Aorta (tissue), 5 donors: ENCODE data around the gene SDE2. TPM values are rescaled to one million over a fixed set of nuclear protein-coding genes. Genes with fewer than 3 reads are reported as not detected.

Source experiments
- ATAC-seq: fragments of 200-7000 bp; cut with Tn5 transposase; one replicate; pipeline ENCODE4 v1.9.1; 2022; ENCODE audit warnings: moderate library complexity; ENCODE audit not compliant: low FRiP score
- DNase-seq, 2 donors: peaks; one replicate each; pipeline ENCODE4 v3.0.0-alpha.2; 2020
- H3K27ac ChIP-seq, 2 donors: one replicate each; pipeline ENCODE4 v1.5.1; 2013; ENCODE audit warnings: low read length in 2 of 2, mild to moderate bottlenecking in 2 of 2, moderate library complexity in 2 of 2, control low read depth in 1 of 2, inconsistent platforms in 1 of 2, low read depth in 1 of 2
- H3K27me3 ChIP-seq, 2 donors: one replicate each; pipeline ENCODE4 v1.6.1; 2013; ENCODE audit warnings: control low read depth in 1 of 2, low read length in 1 of 2, mild to moderate bottlenecking in 1 of 2, moderate library complexity in 1 of 2; ENCODE audit not compliant: insufficient read depth in 2 of 2, control insufficient read depth in 1 of 2
- H3K36me3 ChIP-seq, 2 donors: one replicate each; pipeline ENCODE4 v1.6.1; 2013; ENCODE audit warnings: control low read depth in 1 of 2, low read length in 1 of 2, mild to moderate bottlenecking in 1 of 2; ENCODE audit not compliant: insufficient read depth in 2 of 2, control insufficient read depth in 1 of 2
- H3K4me1 ChIP-seq, 2 donors: one replicate each; pipeline ENCODE4 v1.6.1; 2013; ENCODE audit warnings: low read length in 2 of 2, control low read depth in 1 of 2, mild to moderate bottlenecking in 1 of 2, moderate library complexity in 1 of 2; ENCODE audit not compliant: insufficient read depth in 2 of 2, control insufficient read depth in 1 of 2
- H3K4me3 ChIP-seq, 2 donors: one replicate each; pipeline ENCODE4 v1.5.1; 2013; ENCODE audit warnings: low read length in 2 of 2, control low read depth in 1 of 2, mild to moderate bottlenecking in 1 of 2
- H3K9me3 ChIP-seq: one replicate; pipeline ENCODE4 v1.6.1; 2013; ENCODE audit warnings: mild to moderate bottlenecking, low read length; ENCODE audit not compliant: control insufficient read depth
- WGBS, 2 donors: extraction: QIAGEN DNeasy Blood & Tissue Kit; methylation state at CpG; one replicate each; pipeline ENCODE4 v1.1.7; 2013; 5-methylcytosine and 5-hydroxymethylcytosine counted together
- intact Hi-C, 2 donors: fragments of 100-400 bp; cut with DNase I; formaldehyde crosslinking; loops; one replicate each; pipeline versions ENCODE4 v1.14.2 to v1.15.0; 2022
- polyA plus RNA-seq, 2 donors: library from polyadenylated mRNA; stranded (reverse); fragments of 200-250 nt; gene quantifications; one replicate each; pipeline ENCODE4 v1.2.3, GENCODE V29; 2013
- total RNA-seq, 2 donors: library from RNA; stranded (reverse); fragmentation: NEBNext Ultra II Directional; extraction: Animal tissue kit (Norgen Biotek cat#: 25700); gene quantifications; one replicate each; pipeline ENCODE4 v1.2.1, GENCODE V29; 2021
- donor health status: healthy with polysubstance abuse.
- donor health status: Bipolar disorder and iron deficiency.
- donor health status: DM: no; HTN: no; CAD: no.
- donor health status: DM: no; HTN: no; CAD: no.
- donor health status: DM: yes; HTN: yes; CAD: no.

The SDE2 gene
- total and polyA plus RNA-seq, 4 donors = 4.9 to 18.3 (median 12.0) TPM

DNA sequence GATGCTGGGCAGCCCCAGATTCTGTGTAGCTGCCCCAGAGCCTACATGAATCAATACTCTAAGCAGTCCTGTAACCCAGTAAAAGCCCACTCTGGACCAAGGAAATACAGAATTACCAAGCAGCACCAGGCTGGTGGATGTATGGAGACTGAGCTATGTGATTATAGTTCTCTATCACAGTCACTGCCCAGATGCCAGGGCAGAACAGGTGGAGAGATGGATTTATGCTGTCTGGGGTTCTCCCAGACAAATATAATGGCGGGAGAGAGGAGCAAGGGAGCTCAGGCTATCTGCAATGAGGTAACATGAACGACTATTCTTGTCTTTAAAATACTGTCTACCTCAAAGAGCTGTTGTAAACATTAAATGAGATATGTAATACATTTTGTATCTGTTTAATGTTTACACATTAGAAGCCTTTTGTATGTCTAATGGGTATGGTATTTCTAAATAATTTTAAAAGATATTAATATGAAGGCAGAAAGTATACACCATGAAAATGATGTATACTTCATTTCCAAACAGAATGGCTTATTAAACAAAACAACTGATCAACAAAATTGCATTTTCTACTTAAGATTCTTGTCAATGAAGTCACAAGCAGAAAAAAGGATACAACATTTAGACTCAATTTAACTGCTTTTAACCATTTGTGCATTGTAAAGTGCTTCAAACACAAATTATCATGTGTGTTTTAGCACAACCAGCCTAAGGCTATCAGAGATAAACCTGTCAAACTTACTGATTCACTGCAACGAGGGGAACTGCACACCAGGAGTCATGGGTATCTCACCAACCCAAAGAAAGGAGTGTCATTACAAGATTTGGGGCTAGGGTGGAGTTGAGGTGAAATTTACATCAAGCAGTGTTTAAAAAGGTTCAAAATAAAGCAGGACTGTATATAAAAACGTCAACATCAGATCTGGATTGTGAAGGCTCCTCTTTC, 3.0 kb downstream of the SDE2 start:
- peaks cover 3 to 7% of the 10 kb centered on the region in 2 donors for H3K36me3 ChIP-seq
- ATAC-seq = no peak
- 56 to 59% methylated on average over 4 of the region's 4 CpGs for WGBS, 2 donors
- no peak for DNase-seq
- no peak overlapping the region for H3K4me3 ChIP-seq
- H3K27me3 ChIP-seq = no peaks in the 10 kb centered on the region
- H3K27ac ChIP-seq = no peak overlapping the region
- no peaks in the 10 kb centered on the region for H3K9me3 ChIP-seq
- no peaks in the 10 kb centered on the region for H3K4me1 ChIP-seq
- intact Hi-C loops = loop anchor here in 1 of 2 donors (10.0 kb wide), 1 partner anchor 191 kb away; no protein-coding TSS in a partner anchor

DNA sequence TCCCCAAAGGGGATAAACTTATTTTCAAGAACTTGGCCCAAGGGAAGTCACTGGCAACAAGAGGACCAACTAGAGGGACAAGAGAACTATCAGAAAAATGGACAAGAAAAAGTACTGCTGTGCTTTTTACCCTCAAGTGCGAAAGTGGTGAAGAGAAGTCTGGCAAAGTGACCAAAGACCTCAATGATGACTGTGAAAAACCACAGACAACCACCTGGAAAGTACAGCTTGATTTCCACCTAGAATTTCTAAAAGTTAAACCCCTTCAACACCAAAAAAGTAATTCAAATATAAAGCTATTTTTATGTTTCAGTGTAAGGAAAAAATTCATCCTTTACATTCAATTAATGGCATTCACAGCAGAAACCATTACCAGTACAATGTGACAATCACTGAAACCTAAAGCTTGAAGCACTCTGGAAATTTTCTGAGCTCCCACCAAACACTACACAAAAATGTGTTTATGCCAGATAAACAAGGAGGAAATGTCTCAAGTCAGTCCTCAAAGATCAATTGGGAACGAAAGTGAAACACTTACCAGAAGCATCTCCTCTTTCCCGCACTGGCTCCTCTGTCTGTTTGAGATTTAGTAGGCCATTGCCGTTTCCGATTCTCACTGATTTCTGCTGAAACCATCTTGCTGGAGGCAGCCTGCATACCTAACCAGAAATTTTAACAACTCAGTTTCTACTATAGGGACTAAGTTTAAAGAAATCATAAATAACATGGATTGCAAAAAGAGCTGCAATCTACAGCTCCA, 8.3 kb downstream of the SDE2 start:
- peaks cover 6 to 11% of the 10 kb centered on the region in 2 donors for H3K36me3 ChIP-seq

DNA sequence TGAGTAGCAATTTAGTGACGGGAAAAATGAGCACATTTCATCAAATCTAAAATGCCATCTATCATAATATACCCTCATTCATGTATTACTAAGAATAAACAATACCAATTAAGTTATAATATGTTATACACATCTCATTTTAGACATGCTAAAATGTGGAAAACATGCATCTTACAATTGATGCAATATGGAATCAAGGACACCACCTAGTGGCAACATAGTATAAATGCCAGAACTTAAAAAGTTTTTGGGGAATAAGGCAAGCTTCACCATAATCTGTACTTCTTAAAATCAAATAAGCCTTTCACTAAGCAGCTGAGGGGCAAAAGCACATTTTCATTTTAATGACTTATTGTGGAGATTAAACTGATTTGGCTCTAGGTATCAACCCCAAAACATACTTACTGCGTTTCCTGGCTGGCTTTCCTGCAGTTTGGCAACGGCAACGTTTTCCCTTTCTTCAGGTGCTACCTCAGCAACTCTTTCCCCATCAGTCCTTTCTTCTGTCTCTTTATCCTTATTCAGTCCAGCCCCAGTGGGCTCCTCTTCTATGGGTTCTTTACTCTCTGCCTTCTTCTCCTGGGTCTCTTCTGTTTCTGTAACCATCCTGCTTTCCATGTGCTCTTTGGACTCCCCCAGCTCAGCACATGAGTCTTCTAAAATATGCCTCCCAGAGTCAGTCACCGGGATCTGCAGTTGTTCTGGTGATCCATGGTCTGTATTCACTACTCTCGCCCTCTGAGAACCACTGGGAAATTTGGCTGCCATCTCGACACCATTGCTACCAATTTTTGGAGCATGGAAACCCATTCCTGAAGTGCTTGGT, 11.4 kb downstream of the SDE2 start:
- H3K27me3 ChIP-seq = no peaks in the 10 kb centered on the region
- no peak overlapping the region for H3K27ac ChIP-seq
- DNase-seq (no peak), ATAC-seq (no peak)
- peaks cover 6 to 8% of the 10 kb centered on the region in 2 donors for H3K36me3 ChIP-seq
- intact Hi-C loops = no loop called here
- no peaks in the 10 kb centered on the region for H3K4me1 ChIP-seq
- H3K4me3 ChIP-seq = no peak overlapping the region
- 62% methylated on average over 7 of the region's 7 CpGs for WGBS, 2 donors
- H3K9me3 ChIP-seq = no peaks in the 10 kb centered on the region

More for the DNA sequence above, 8.3 kb downstream of the SDE2 start:
- no peak overlapping the region for H3K27ac ChIP-seq
- intact Hi-C loops = loop anchor here in 1 of 2 donors (10.0 kb wide), 1 partner anchor 186 kb away; no protein-coding TSS in a partner anchor
- no peaks in the 10 kb centered on the region for H3K27me3 ChIP-seq
- DNase-seq = no peak
- H3K4me3 ChIP-seq = no peak overlapping the region
- 87% methylated on average over 5 of the region's 5 CpGs for WGBS, 2 donors
- H3K9me3 ChIP-seq = no peaks in the 10 kb centered on the region
- ATAC-seq = no peak
- H3K4me1 ChIP-seq = no peaks in the 10 kb centered on the region

DNA sequence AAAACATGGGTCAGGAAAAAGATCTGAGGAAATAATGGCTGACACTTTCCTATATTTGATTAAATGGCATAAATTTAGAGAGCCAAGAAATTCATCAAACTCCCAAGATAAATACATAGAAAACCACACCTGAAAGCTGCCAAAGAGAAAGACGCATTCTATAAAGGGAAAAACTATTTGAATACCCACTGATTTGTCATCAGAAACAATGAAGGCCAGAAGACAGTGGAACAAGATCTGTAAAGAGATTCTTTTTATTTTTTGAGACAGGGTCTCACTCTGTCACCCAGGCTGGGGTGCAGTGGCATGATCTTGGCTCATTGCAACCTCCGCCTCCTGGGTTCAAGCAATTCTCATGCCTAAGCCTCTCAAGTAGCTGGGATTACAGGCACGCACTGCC, 17.4 kb downstream of the SDE2 start:
- Histone ChIP-seq H3K4me1 (no peaks in the 10 kb centered on the region), H3K27me3 (no peaks in the 10 kb centered on the region), H3K36me3 (peaks cover 2 to 4% of the 10 kb centered on the region in 2 donors), H3K9me3 (no peaks in the 10 kb centered on the region), H3K27ac (no peak overlapping the region), H3K4me3 (no peak overlapping the region)
- ATAC-seq (no peak), DNase-seq (no peak)
- intact Hi-C loops = no loop called here
- WGBS, 2 donors = 97 to 100% methylated on average over 3 of the region's 3 CpGs

DNA sequence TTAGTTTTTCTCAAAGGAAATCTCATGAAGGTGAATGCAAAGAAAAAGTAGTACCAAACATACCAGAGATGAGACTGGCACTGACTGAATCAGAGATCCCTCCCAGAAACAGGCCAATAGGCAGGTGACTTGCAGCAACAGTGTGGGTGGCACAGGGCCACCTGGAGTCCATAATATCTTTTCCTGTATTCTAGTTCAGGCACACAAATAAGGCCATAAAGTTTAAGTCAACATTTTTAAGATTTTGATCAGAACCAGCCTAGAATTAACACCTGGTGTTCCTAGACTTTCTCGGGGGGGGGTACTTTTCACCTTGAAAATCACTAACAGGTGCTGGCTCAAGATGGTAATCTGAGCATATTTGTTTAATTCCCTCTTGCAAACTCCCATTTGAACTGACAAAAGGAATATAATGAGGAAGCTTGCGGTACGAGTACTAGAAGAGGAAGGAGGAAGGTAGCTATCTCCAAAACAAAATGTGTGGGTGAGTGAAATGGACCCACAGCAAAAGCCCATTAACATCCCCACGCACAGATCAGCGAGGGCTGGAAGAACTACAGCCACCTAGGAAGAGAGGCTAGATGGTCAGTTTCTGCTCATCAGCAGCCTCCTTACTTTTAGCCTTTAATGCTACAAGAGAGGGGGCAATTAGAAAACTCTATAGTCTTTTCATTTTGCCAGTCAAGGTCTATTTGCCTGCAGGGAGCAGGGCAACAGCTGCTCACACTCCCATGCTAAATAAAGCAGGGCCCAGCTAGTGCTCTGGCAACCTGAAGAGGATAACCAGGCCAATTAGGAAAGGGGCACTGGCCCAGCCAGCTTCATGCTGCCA, 18.9 kb downstream of the SDE2 start:
- Histone ChIP-seq H3K27ac (no peak overlapping the region), H3K9me3 (no peaks in the 10 kb centered on the region), H3K4me1 (no peaks in the 10 kb centered on the region), H3K4me3 (no peak overlapping the region), H3K36me3 (peaks cover 2 to 4% of the 10 kb centered on the region in 2 donors), H3K27me3 (no peaks in the 10 kb centered on the region)
- intact Hi-C loops = no loop called here
- ATAC-seq = no peak
- DNase-seq = no peak
- WGBS, 2 donors = 88 to 91% methylated on average over 5 of the region's 5 CpGs

DNA sequence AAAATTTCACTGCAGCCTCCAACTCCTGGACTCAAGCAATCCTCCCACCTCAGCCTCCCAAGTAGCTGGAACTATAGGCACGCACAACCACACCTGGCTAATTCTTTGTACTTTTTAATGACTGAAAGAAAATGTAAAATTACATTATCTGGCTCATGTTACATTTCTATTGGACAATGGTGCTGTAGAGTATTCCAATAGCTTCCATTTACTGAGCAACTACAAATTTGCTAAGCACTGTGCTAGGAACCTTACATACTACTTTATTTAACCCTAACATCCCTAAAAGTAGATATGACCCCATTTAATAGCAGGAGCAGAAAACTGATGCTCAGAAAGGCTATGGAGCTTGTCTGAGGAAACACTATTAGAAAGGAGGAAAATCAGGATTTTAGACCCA, 19.7 kb downstream of the SDE2 start:
- peaks cover 2 to 4% of the 10 kb centered on the region in 2 donors for H3K36me3 ChIP-seq

DNA sequence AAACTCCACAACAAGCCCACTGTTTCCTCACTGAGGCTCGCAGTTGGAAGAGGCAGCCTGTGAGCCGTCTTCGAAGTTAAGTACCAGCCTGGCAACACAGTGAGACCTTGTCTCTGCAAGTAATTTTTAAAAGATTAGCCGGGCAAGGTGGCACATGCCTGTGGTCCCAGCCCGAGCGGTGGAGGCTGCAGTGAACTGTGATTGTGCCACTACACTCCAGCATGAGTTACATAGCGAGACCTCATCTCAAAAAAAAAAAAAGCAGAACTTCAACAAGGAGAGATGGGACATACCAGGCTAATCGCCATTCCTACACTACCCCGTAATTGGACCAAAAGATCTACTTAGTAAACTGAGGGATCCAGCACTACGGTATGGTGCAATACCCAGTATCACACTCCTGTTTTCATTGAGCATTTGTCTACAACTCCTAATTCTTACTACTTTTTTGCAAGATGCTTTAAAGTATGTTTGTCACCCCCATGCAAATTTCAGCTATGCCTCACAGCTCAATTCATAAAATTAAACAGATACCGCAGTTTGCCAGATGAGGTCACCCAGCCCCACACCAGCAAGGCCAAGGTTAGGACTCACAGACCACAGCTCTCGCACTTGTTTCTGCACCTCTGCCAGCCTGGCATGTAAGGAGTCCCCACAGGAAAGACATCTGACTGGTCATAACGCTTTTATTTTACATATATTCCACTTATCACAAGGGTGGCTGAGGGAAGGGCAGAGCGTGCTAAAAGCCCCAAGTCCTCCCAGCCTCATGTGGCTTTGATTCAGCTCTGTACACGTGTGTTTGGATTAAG, 21.0 kb downstream of the SDE2 start:
- Histone ChIP-seq H3K36me3 (peaks cover 2 to 4% of the 10 kb centered on the region in 2 donors), H3K27ac (no peak overlapping the region), H3K27me3 (no peaks in the 10 kb centered on the region), H3K4me1 (no peaks in the 10 kb centered on the region), H3K4me3 (no peak overlapping the region), H3K9me3 (no peaks in the 10 kb centered on the region)
- intact Hi-C loops = loop anchor here (5.0 to 10.0 kb wide), 5 partner anchors 66 to 661 kb away; partner anchors contain the start of gene SRP9 (in 2 of the 2)
- DNase-seq (no peak), ATAC-seq (no peak)
- 76 to 79% methylated on average over 15 of the region's 15 CpGs for WGBS, 2 donors

More for the DNA sequence above, 19.7 kb downstream of the SDE2 start:
- Histone ChIP-seq H3K4me3 (no peak overlapping the region), H3K4me1 (no peaks in the 10 kb centered on the region), H3K27ac (no peak overlapping the region), H3K27me3 (no peaks in the 10 kb centered on the region), H3K9me3 (no peaks in the 10 kb centered on the region)
- 95 to 100% methylated on average over 1 of the region's 1 CpG for WGBS, 2 donors
- intact Hi-C loops = loop anchor here (5.0 to 10.0 kb wide), 5 partner anchors 67 to 662 kb away; partner anchors contain the start of gene SRP9 (in 2 of the 2)
- no peak for ATAC-seq
- DNase-seq = no peak
